ENCODE results near the gene CINP.
"Not testable (repeated sequence)": the region's sequence is repeated elsewhere in the genome, so short reads cannot be mapped to it uniquely, and the experiment has no call there.

Gene CINP

DNA sequence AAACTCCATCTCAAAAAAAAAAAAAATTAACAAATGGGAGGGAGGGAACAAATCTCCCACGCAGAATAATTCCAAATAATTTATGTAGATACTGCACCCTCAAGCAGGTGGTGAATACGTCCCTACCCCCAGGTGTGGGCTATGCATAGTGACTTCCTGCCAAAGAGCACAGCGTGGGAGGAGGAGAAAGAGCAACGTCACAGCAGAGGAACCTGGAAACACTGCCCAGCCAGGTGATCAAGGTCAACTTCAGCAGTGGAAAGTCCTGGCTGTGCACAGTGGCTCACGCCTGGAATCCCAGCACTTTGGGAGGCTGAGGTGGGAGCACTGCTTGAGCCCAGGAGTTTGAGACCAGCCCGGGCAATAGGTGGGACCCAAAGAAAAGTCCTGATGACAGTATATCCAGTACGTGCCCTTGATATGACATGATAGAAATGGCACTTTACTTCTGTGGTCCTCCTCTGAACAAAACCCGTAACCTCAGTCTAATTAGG, 9.5 kb downstream of the CINP start:
- DNase-seq (ENCODE audit: low read depth in 2 of 2) = no peak

DNA sequence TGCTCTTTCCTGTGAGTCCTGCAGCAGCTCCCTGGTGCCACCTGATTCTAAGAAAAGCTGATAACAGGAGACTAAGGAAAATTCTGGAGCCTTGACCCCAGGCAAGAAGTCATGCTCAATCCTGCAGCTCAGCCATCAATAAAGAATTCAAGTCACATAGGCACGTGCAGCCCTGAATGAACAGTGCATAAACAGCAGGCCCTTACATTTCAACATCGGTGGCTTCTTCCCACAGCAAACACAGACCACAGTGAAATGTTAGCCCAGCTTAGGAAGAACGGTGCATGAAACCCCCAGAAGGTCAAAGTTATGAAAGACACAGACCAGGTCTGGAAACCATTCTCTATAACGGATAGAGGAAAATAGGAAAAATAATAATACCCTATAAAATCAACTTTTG, 10.5 kb downstream of the CINP start:
- DNase-seq (ENCODE audit: low read depth in 2 of 2) = no peak

- not testable (repeated sequence) for DNase-seq (ENCODE audit: low read depth in 2 of 2)
Observed at GRCh38 chr14:102351593-102351992, 11.1 kb downstream of the CINP start.

DNA sequence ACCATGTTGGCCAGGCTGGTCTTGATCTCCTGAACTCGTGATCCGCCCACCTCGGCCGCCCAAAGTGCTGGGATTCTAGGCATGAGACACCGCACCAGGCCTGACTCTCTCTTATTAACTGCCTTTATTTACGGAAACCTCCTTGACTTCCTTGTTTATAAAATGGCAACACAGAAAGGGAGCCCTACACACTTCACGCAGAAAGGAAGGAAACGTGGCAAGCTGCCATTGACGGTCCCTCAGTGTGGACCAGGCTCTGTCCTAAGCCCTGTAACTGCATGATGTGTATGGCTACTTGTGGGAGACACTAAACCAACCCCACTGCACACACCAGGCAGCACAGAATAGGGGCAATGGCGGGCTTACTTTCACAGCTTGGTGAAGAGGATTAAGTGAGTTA, 11.7 kb downstream of the CINP start:
- DNase-seq (ENCODE audit: low read depth in 2 of 2) = no peak

- no peak for DNase-seq (ENCODE audit: low read depth in 2 of 2)
Observed at GRCh38 chr14:102348376-102348775, 14.3 kb downstream of the CINP start.

DNA sequence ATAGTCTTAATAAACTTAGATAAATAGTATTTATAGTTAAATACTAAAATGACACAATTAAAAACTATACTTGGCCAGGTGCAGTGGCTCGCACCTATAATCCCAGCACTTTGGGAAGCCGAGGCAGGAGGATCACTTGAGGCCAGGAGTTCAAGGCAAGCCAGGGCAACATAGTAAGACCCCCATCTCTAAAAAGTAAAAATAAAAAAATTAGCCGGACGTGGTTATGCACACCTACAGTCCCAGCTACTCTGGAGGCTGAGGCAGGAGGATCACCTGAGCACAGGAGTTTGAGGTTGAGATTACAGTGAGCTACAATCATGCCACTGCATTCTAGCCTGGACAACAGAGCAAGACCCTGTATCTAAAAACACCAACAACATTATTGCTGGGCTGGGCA, 16.0 kb downstream of the CINP start:
- no peak for DNase-seq (ENCODE audit: low read depth in 2 of 2)

GRCh38 chr14:102345232-102345631, 17.5 kb downstream of the CINP start:
- DNase-seq (ENCODE audit: low read depth in 2 of 2) = no peak

DNA sequence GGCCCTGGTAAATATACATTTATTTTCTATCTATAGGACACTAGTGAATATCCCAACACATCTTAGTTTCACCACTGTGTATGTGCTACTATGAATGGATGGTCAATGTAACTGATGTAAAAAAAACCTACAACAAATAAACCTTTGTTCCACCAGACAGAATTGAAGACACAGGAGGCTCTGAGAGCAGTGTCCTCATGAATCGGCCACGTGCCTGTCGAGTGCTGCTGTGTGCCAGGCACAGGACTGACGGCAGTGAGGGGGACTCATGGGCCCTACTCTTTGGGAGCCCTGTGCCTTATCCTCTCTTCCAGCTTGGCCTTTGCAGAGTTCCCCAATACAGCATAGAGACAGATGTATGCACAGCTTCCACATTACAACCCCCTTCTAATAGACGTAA, 18.2 kb downstream of the CINP start:
- DNase-seq (ENCODE audit: low read depth in 2 of 2) = no peak

GRCh38 chr14:102344084-102344483, 18.6 kb downstream of the CINP start:
- DNase-seq (ENCODE audit: low read depth in 2 of 2) = no peak

DNA sequence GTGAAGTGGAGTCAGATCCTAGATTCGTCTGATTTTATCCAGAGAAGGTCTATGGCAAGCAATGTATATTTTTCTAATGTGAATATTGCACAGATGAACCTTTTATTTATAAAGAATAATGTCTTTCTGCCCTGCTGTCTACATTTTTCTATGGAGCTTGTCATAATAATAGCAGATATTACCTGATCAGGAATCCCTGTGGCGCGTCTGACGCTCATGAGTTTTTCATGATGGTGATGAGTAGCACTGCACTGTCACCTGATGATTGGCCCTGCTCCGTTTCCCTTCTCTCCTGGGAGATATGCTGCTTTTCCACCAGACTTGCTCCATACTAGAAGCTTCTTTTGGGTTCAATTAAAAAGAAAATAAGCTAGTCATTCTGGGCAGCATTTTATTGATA, 20.5 kb downstream of the CINP start:
- DNase-seq (ENCODE audit: low read depth in 2 of 2) = no peak

GRCh38 chr14:102341566-102341965, 21.1 kb downstream of the CINP start:
- DNase-seq (ENCODE audit: low read depth in 2 of 2) = no peak

DNA sequence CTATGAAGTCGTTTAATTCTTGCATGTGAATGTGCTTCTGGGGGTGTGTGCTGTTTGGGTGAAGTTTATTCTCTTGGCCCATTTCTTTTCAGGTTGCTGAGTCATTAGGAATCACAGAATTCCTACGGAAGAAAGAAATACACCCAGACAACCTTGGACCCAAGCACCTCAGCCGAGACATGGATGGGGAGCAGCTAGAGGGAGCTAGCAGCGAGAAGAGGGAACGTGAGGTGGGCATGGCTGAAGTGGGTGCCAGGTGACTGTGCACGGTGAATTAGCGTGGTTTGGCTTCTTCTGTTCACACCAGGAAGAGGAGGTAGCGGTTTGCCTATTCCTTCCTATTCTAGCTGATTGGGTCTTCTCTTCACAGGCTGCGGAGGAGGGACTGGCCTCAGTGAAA, 24.0 kb downstream of the CINP start:
- DNase-seq (ENCODE audit: low read depth in 2 of 2) = no peak

- no peak for DNase-seq (ENCODE audit: low read depth in 2 of 2)
Observed at GRCh38 chr14:102335163-102335562, 27.5 kb downstream of the CINP start.

- DNase-seq (ENCODE audit: low read depth in 2 of 2) = no peak
Observed at GRCh38 chr14:102333795-102334705, 28.6 kb downstream of the CINP start.

DNA sequence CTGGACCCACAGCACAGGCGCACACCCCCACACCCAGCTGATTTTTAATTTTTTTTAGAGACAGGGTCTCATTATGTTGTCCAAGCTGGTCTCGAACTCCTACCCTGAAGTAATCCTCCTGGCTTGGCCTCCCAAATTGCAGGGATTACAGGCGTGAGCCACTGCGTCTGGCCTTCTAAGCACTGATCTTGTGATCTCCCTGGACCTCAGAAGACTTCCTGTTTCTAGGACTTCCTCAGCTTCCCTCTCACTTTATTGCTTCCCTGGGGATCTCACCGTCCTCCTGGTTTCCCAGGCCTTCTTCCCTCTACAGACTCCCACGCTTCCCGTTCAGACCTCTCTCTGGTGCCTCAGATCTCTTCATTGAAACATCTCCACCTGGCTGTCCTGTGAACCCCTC, 29.3 kb downstream of the CINP start:
- DNase-seq (ENCODE audit: low read depth in 2 of 2) = no peak

DNA sequence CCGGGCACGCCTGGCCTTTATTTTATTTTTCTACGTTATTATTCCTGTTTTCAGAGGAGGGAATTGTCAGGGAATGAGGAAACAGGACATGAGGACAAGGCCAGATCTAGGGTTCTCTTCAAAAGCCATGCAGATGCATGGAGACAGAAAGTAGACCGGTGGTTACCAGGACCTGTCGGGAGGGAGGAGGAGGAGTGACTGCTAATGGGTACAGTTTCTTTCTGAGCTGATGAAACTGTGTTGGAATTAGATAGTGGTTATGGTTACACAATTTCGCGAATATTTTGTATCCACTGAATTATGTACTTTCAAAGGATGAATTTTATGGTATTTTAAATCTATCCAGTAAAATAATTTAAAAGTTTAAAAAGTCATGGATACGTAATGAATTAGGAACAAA, 31.9 kb downstream of the CINP start:
- no peak for DNase-seq (ENCODE audit: low read depth in 2 of 2)

DNA sequence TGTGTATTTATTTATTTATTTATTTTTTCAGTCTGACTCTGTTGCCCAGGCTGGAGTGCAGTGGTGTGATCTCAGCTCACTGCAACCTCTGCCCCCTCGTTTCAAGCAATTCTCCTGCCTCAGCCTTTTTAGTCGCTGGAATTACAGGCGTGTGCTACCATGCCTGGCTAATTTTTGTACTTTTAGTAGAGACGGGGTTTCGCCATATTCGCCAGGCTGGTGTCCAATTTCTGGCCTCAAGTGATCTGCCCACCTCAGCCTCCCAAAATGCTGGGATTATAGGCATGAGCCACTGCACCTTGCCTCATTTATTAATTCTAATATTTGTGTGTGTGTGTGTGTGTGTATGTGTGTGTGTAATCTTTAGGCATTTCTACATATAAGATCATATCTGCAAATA, 33.3 kb downstream of the CINP start:
- DNase-seq (ENCODE audit: low read depth in 2 of 2) = not testable (repeated sequence)

DNA sequence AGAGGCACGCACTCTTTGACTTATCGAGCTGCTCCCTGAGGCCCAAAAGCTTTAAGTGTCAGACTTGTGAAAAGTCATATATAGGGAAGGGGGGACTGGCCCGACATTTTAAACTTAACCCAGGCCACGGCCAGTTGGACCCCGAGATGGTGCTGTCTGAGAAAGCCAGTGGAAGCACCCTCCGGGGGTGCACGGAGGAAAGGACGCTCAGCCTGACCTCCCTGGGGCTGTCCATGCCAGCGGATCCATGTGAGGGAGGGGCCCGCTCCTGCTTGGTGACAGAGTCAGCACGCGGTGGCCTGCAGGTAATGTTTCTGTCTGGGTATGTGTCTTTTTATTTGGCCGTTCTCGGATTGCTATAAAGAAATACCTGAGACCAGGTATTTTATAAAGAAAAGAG, 36.1 kb downstream of the CINP start:
- no peak for DNase-seq (ENCODE audit: low read depth in 2 of 2)

GRCh38 chr14:102325791-102326345, 36.8 kb downstream of the CINP start:
- DNase-seq (ENCODE audit: low read depth in 2 of 2) = no peak

DNA sequence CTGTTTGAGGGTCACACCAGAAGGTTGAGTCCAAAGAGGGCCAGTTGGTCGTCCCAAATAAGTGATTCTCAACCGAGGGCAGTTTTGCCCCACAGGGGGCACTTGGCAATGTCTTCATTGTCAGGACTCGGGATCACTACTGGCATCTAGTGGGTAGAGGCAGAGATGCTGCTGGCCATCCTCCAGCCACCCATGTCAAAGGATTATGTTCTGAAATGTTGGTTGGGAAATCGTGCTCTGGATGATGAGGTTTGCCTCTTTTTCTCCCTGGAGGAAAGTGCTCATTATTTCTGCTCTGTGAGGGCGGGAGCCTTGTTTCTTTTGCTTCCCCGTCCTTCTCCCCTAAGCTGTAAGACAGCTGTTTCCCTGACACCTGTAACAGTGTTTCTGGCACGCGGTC, 39.6 kb downstream of the CINP start:
- DNase-seq (ENCODE audit: low read depth in 2 of 2) = no peak

DNA sequence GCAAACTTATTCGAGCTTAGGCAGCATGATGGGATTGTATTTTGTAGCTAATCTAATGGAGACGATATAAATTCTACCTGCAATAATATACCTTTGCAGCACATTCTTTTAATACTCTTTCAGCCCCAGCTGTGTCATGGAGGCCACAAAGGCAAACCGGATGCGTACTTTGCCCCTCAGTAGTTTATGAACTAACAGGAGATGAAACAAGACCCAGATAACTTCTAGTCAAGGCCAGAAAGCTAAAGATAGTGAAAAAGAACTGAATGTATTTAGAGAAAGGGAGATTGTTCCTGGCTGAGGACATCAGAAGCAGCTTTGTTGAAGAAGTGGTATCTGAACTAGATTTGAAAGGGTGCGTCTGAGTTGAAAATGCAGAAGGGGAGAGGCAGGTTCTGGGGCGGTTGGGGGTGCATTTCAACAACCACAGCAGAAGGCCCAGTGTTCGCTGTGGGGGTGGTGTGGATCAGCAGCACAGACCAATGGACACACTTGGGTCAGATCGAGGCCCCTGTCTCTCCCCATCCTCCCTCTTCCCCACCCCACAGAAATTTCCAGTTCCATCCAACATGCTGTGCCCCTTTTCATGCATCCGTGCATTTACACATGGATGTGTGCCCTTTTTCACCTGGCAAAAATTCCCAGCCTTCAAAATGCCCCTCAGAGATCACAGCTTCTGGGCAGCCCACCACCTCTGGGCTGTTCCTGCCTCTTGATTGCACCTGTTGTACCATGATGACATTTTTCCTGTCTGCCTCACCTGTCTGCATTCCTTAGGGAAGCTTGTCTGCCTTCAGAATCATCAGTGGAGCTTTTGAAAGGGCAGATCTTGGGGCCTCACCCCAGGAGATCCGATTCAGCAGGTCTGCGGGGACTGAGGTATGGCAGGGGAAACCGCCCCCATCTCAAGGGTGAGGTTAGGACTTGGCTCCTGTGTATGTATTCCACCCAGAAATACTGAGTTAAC, 41.0 kb downstream of the CINP start:
- no peak for DNase-seq (ENCODE audit: low read depth in 2 of 2)

Data from stimulated activated CD4-positive, alpha-beta T cell treated with anti-CD3 and anti-CD28 coated beads, Interleukin-1b, Interleukin-23, amount 100 ng/mL, for 1 hour (primary cell).